Inferior parietal cortex (tissue), 1 donor: ENCODE data around the gene KRT84.
"Not testable (repeated sequence)": the region's sequence is repeated elsewhere in the genome, so short reads cannot be mapped to it uniquely, and the experiment has no call there.

ENCODE experiments used
- DNase-seq: peaks from one replicate; pipeline ENCODE4 v3.0.0-alpha.2; 2016; ENCODE audit errors: extremely low spot score

Gene KRT84

GRCh38 chr12:52410589-52411248 is 25.3 kb upstream of the KRT84 start:
- DNase-seq, result not testable (repeated sequence)

- DNase-seq, result no peak
Measured at GRCh38 chr12:52407918-52408317, 22.5 kb upstream of the KRT84 start.

- DNase-seq, result no peak
Measured at GRCh38 chr12:52405922-52406385, 20.5 kb upstream of the KRT84 start, which contains the start of gene KRT82. TSS of gene KRT82 (minus strand) at chr12:52406335. CDS start at chr12:52406277, 58 bp downstream.

- DNase-seq, result no peak
Measured at GRCh38 chr12:52404951-52405350, 19.5 kb upstream of the KRT84 start.

- no peak for DNase-seq
Measured at GRCh38 chr12:52403561-52403960, 18.1 kb upstream of the KRT84 start.

GRCh38 chr12:52402873-52403540 is 17.6 kb upstream of the KRT84 start:
- DNase-seq, result no peak

GRCh38 chr12:52402377-52402776 is 16.9 kb upstream of the KRT84 start:
- no peak for DNase-seq

- no peak for DNase-seq
Measured at GRCh38 chr12:52401926-52402325, 16.5 kb upstream of the KRT84 start.

GRCh38 chr12:52401526-52401925 is 16.1 kb upstream of the KRT84 start:
- no peak for DNase-seq

GRCh38 chr12:52400906-52401305 is 15.5 kb upstream of the KRT84 start:
- DNase-seq, result no peak

- DNase-seq, result no peak
Measured at GRCh38 chr12:52399756-52400155, 14.3 kb upstream of the KRT84 start.

- no peak for DNase-seq
Measured at GRCh38 chr12:52398176-52398575, 12.7 kb upstream of the KRT84 start.

- DNase-seq, result no peak
Measured at GRCh38 chr12:52396656-52397055, 11.2 kb upstream of the KRT84 start.

- DNase-seq, result no peak
Measured at GRCh38 chr12:52395761-52396434, 10.4 kb upstream of the KRT84 start.

GRCh38 chr12:52394836-52395405 is 9.5 kb upstream of the KRT84 start:
- DNase-seq, result no peak

- DNase-seq, result no peak
Measured at GRCh38 chr12:52392465-52393007, 7.1 kb upstream of the KRT84 start.

- peak; percentile 62 for DNase-seq
Measured at GRCh38 chr12:52391618-52392002, 6.2 kb upstream of the KRT84 start.

GRCh38 chr12:52390739-52391617 is 5.5 kb upstream of the KRT84 start:
- no peak for DNase-seq

GRCh38 chr12:52389313-52390207 is 4.1 kb upstream of the KRT84 start:
- DNase-seq, result no peak

- no peak for DNase-seq
Measured at GRCh38 chr12:52387859-52388258, 2.4 kb upstream of the KRT84 start.
